Omental fat pad (tissue), 4 donors: Measurements from ENCODE around the gene ACSL5. TPM values are rescaled to one million over a fixed set of nuclear protein-coding genes. Genes with fewer than 3 reads are reported as not detected.

ENCODE experiments used
- ATAC-seq: fragments of 150-250 bp; one replicate; pipeline ENCODE4 v1.9.1; 2016; ENCODE audit warnings: mild to moderate bottlenecking, moderate library complexity; ENCODE audit not compliant: low FRiP score
- DNase-seq: peaks from one replicate; pipeline ENCODE4 v3.0.0-alpha.2; 2019; ENCODE audit warnings: low spot score
- total RNA-seq, 4 donors: library from RNA; depleted of rRNA; stranded (reverse); fragments of >200 nt; gene quantifications; one replicate each; pipeline ENCODE4 v1.1.0, GENCODE V29; 2016
- TF ChIP-seq, protein P1 (sequence below), 3 donors: fragments of 450-650 bp; IDR thresholded peaks; one replicate each; pipeline ENCODE4 v1.5.1; 2016 to 2017; ENCODE audit warnings: antibody characterized with exemption in 3 of 3, mild to moderate bottlenecking in 3 of 3, moderate library complexity in 2 of 3

ACSL5 gene
- total RNA-seq, 4 donors from 2014 or later, result 39.7 to 58.8 (median 48.4) TPM

DNA sequence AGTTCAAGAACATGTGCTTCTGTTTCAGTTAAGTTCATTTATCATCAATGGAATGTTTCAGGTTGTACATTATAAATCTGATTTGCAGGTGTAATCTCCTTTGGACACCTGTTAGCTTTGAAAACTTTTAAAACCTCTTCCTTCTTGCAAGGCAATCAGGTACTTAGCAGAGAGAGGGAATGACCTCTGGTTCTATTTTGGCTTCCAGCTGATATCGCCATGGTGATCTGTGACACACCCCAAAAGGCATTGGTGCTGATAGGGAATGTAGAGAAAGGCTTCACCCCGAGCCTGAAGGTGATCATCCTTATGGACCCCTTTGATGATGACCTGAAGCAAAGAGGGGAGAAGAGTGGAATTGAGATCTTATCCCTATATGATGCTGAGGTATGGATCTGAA is 35.4 kb downstream of the ACSL5 start:
- DNase-seq (no peak), ATAC-seq (no peak)
- TF ChIP-seq, protein P1, sequence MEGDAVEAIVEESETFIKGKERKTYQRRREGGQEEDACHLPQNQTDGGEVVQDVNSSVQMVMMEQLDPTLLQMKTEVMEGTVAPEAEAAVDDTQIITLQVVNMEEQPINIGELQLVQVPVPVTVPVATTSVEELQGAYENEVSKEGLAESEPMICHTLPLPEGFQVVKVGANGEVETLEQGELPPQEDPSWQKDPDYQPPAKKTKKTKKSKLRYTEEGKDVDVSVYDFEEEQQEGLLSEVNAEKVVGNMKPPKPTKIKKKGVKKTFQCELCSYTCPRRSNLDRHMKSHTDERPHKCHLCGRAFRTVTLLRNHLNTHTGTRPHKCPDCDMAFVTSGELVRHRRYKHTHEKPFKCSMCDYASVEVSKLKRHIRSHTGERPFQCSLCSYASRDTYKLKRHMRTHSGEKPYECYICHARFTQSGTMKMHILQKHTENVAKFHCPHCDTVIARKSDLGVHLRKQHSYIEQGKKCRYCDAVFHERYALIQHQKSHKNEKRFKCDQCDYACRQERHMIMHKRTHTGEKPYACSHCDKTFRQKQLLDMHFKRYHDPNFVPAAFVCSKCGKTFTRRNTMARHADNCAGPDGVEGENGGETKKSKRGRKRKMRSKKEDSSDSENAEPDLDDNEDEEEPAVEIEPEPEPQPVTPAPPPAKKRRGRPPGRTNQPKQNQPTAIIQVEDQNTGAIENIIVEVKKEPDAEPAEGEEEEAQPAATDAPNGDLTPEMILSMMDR (IDR thresholded peaks at IDR 0.05), result no peak

- TF ChIP-seq, protein P1 (IDR thresholded peaks at IDR 0.05), result no peak
- no peak for DNase-seq
- ATAC-seq, result no peak
Measured at GRCh38 chr10:112409755-112410154, 35.8 kb downstream of the ACSL5 start.

DNA sequence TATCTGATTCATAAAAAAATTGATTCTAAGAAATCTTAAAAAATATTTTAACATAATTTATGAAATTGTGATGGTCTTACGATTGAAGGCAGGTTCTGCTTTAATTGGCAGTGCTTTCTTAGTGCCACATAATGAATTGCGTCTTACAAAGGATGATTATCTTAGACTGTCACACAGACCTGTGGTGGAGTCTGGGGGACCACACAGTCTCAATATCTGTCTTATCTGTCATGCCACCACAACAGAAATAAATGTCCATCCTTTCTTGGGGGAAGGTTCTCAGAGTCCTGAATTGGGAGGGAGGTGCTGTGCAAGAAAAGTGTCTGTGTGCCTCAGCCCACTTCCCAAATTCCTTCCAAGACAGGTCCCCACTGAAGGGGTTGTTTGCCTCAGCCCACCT is 38.8 kb downstream of the ACSL5 start:
- TF ChIP-seq, protein P1 (IDR thresholded peaks at IDR 0.05), result no peak
- ATAC-seq (no peak), DNase-seq (no peak)

- TF ChIP-seq, protein P1 (IDR thresholded peaks at IDR 0.05), result no peak
- ATAC-seq (no peak), DNase-seq (no peak)
Measured at GRCh38 chr10:112421731-112422130, 47.8 kb downstream of the ACSL5 start.

DNA sequence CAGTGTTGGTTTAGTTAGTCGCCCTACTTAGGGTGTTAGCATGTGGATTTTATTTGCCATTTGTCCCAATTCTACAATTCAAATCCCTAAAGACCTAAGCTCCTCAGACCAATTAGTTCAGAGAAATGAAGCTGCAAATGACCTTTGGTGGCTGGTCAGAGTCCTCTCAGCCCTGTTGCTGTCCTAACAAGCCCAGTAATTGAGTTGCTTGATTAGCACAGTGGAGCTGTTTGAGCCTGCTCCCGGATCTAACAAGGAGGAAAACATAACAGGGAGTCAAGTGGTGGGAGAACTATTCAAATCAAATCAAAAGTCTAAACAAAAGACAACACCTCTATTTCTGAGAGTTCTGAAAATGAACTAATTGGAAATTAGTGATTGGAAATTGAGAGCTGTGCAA is 50.7 kb downstream of the ACSL5 start:
- ATAC-seq (no peak), DNase-seq (no peak)
- TF ChIP-seq, protein P1 (IDR thresholded peaks at IDR 0.05), result no peak

- ATAC-seq (no peak), DNase-seq (no peak)
- TF ChIP-seq, protein P1 (IDR thresholded peaks at IDR 0.05), result no peak
Measured at GRCh38 chr10:112426111-112426510, 52.2 kb downstream of the ACSL5 start.

DNA sequence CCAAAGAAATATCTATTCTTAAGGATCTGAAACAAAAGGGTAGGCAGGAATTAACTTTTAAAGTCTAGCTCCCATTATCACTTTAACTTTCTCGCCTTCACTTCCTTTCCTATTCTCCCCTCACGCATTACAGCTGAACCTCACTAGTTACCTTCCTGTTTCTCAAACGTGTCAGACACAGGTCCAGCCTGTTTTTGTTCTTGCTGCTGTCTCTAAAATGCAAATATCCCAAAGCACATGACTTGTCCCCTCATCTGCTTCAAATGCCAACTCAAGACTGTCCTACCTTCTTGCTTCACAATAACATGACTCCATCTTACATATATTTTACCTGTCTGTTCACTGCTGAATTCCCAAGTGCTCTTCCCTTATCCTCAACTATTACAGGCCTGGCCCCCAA is 55.2 kb downstream of the ACSL5 start:
- DNase-seq (no peak), ATAC-seq (no peak)
- TF ChIP-seq, protein P1 (IDR thresholded peaks at IDR 0.05), result no peak
